Measurements from ENCODE around the gene CARD11. TPM values are rescaled to one million over a fixed set of nuclear protein-coding genes. Genes with fewer than 3 reads are reported as not detected.

Gene CARD11
- total and polyA plus RNA-seq, 2 of the 4 experiments (the other 2 are of a cell fraction): 0.18 to 0.26 TPM

DNA sequence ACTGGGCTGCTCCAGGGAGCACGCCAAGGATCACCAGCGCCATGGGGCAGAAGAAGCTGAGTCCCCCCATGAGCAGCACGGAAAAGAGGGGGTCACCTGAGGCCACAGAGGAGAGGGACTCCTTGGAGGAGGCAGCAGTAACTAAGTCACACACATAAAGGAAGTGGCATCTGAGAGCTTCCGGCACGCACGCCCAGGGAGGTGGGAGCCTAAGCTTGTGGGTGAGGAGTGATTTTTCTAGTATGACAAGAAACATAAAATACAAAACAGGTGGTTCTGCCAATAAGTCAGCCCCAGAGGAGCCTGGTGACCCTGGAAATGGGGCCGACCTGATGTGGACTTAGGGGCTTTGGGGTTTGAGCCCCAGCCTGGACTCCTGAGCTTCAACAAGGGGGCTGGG is 60.8 kb downstream of the CARD11 start:
- Histone ChIP-seq H2AK5ac (ENCODE audit: low read depth, low read length) (no peak overlapping the region), H2BK5ac (ENCODE audit: low read depth, low read length, poor library complexity, severe bottlenecking) (no peak overlapping the region), H3K79me1 (ENCODE audit: low read depth in 1 of 2, low read length in 2 of 2) (no peaks in the 10 kb centered on the region), H4K20me1 (ENCODE audit: insufficient read depth, low read length) (no peaks in the 10 kb centered on the region), H3K9me3 (ENCODE audit: control insufficient read depth, insufficient read depth, low read length) (no peaks in the 10 kb centered on the region), H2BK15ac (ENCODE audit: low read depth, low read length) (no peak overlapping the region), H3K36me3 (ENCODE audit: control insufficient read depth, insufficient read depth, low read length) (no peaks in the 10 kb centered on the region), H3K9me1 (ENCODE audit: insufficient read depth, low read length) (no peaks in the 10 kb centered on the region), H3K9ac (ENCODE audit: low read depth, low read length) (no peak overlapping the region), H2AK9ac (replicated peaks; ENCODE audit: low read depth, low read length, poor library complexity) (no peak overlapping the region), H2BK120ac (ENCODE audit: low read depth, low read length) (no peak overlapping the region), H3K4me1 (ENCODE audit: control insufficient read depth, insufficient read depth, low read length) (no peaks in the 10 kb centered on the region), H3K14ac (replicated peaks; ENCODE audit: low read depth, low read length) (no peak overlapping the region), H3K4me2 (ENCODE audit: low read depth, low read length) (no peak overlapping the region), H4K8ac (ENCODE audit: low read depth in 2 of 2, low read length in 2 of 2) (no peak overlapping the region), H4K5ac (ENCODE audit: low read depth, low read length) (no peak overlapping the region), H3K27ac (ENCODE audit: insufficient read depth, low read length) (no peak overlapping the region), H3K56ac (ENCODE audit: extremely low read depth, insufficient read depth, low read length) (no peak overlapping the region), H3K4me3 (ENCODE audit: insufficient read depth, low read depth, low read length) (no peak overlapping the region), H3K4ac (ENCODE audit: low read depth, low read length) (no peak overlapping the region), H3K23ac (ENCODE audit: low read depth, low read length) (no peak overlapping the region), H3K18ac (ENCODE audit: low read depth, low read length) (no peak overlapping the region), H3K27me3 (ENCODE audit: control insufficient read depth, insufficient read depth, low read length) (peaks cover 4% of the 10 kb centered on the region; the same call in 1 of the 2 replicates), H4K91ac (ENCODE audit: insufficient read depth, low read depth, low read length) (no peak overlapping the region), H2BK20ac (ENCODE audit: low read depth, low read length) (no peak overlapping the region), H2AFZ (replicated peaks; ENCODE audit: low read length, poor library complexity) (no peak overlapping the region)
- BruUV-seq (replicated peaks): no TSS peak
- no peak for DNase-seq
- intact Hi-C loops (cut with micrococcal nuclease) (no loop called here), in situ Hi-C loops (cut with MboI; ENCODE audit: low sequenced_read_pairs) (no loop called here), dilution Hi-C loops (cut with HindIII; ENCODE audit: low sequenced_read_pairs, unreplicated experiment) (no loop called here)
- ChIA-PET CTCF (no interaction called here), POLR2A (ENCODE audit: unreplicated experiment) (no interaction called here)
- WGBS, 2 experiments (ENCODE audit: extremely low coverage in 2 of 2, insufficient read length in 1 of 2): no CpG with 5 or more reads among the region's 7 CpGs
- no peak for TF ChIP-seq FOS (IDR thresholded peaks at IDR 0.05; ENCODE audit: low read depth, low read length)
- no peak for TF ChIP-seq CTCF (conservative IDR thresholded peaks at IDR 0.05; ENCODE audit: low read depth, low read length)
- TF ChIP-seq RCOR1 (IDR thresholded peaks at IDR 0.05; ENCODE audit: insufficient replicate concordance, low read length): no peak
- TF ChIP-seq MAZ (IDR thresholded peaks at IDR 0.05; ENCODE audit: borderline replicate concordance, low read depth, low read length): no peak
- no peak for TF ChIP-seq RFX5 (IDR thresholded peaks at IDR 0.05; ENCODE audit: low read depth, low read length)
- TF ChIP-seq NFE2L2 (IDR thresholded peaks at IDR 0.05; ENCODE audit: low read depth, low read length): no peak
- no peak for TF ChIP-seq RAD21 (IDR thresholded peaks at IDR 0.05; ENCODE audit: low read length)
- TF ChIP-seq MAFK (IDR thresholded peaks at IDR 0.05; ENCODE audit: low read depth, low read length): no peak
- TF ChIP-seq USF2 (IDR thresholded peaks at IDR 0.05; ENCODE audit: low read depth, low read length): no peak
- no peak for TF ChIP-seq ELK1 (IDR thresholded peaks at IDR 0.05; ENCODE audit: borderline replicate concordance, low read depth, low read length)
- TF ChIP-seq MXI1 (IDR thresholded peaks at IDR 0.05; ENCODE audit: borderline replicate concordance, low read depth, low read length): no peak
- no peak for TF ChIP-seq BHLHE40 (IDR thresholded peaks at IDR 0.05; ENCODE audit: low read depth, low read length)
- no peak for TF ChIP-seq CHD1 (IDR thresholded peaks at IDR 0.05; ENCODE audit: low read depth, low read length)
- TF ChIP-seq POLR2A (IDR thresholded peaks at IDR 0.05; ENCODE audit: low read depth, low read length): no peak
- no peak for TF ChIP-seq SMC3 (IDR thresholded peaks at IDR 0.05; ENCODE audit: low read depth, low read length)
- TF ChIP-seq CEBPB (IDR thresholded peaks at IDR 0.05; ENCODE audit: low read depth, low read length): no peak
- ATAC-seq (ENCODE audit: low read depth): no peak

Measured in IMR-90 (cell line).